Measurements from ENCODE around the gene EFCAB10. TPM values are rescaled to one million over a fixed set of nuclear protein-coding genes. Genes with fewer than 3 reads are reported as not detected.

EFCAB10 gene
- total RNA-seq, 1 donor from 2014 or later: not detected

DNA sequence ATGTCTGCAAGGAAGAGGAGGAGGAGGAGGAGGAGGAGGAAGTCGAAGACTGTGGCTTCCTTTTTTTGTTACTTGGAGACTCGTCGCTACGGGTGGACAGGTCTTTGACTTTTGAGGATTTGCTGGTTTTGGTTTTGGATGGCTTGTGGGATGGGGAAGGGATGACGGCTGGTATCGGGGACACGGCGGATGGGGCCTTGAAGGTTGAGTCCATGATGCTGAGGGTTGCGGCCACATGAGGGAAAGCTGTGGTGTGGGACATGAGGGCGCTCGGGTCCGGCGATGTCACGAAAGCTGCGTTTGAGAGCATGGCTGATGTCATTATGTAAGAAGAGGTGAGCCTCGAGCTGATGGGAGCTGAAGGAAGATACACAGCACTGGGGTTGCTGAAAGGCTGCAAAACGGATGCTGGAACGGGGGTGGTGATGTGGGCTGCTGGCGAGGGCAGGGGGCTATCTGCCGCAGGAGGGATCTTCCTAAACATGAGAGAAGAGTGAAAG, 33.1 kb upstream of the EFCAB10 start:
- intact Hi-C loops (cut with DNase I): no loop called here
- H3K36me3 ChIP-seq: peaks cover 26 to 43% of the 10 kb centered on the region in 2 donors
- DNase-seq (ENCODE audit: low spot score in 2 of 2): no peak
- H3K4me3 ChIP-seq: no peak overlapping the region
- no peaks in the 10 kb centered on the region for H3K27me3 ChIP-seq
- TF ChIP-seq, protein P1, sequence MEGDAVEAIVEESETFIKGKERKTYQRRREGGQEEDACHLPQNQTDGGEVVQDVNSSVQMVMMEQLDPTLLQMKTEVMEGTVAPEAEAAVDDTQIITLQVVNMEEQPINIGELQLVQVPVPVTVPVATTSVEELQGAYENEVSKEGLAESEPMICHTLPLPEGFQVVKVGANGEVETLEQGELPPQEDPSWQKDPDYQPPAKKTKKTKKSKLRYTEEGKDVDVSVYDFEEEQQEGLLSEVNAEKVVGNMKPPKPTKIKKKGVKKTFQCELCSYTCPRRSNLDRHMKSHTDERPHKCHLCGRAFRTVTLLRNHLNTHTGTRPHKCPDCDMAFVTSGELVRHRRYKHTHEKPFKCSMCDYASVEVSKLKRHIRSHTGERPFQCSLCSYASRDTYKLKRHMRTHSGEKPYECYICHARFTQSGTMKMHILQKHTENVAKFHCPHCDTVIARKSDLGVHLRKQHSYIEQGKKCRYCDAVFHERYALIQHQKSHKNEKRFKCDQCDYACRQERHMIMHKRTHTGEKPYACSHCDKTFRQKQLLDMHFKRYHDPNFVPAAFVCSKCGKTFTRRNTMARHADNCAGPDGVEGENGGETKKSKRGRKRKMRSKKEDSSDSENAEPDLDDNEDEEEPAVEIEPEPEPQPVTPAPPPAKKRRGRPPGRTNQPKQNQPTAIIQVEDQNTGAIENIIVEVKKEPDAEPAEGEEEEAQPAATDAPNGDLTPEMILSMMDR (IDR thresholded peaks at IDR 0.05): no peak
- no peak overlapping the region for H3K27ac ChIP-seq
- no peaks in the 10 kb centered on the region for H3K9me3 ChIP-seq
- no peaks in the 10 kb centered on the region for H3K4me1 ChIP-seq

DNA sequence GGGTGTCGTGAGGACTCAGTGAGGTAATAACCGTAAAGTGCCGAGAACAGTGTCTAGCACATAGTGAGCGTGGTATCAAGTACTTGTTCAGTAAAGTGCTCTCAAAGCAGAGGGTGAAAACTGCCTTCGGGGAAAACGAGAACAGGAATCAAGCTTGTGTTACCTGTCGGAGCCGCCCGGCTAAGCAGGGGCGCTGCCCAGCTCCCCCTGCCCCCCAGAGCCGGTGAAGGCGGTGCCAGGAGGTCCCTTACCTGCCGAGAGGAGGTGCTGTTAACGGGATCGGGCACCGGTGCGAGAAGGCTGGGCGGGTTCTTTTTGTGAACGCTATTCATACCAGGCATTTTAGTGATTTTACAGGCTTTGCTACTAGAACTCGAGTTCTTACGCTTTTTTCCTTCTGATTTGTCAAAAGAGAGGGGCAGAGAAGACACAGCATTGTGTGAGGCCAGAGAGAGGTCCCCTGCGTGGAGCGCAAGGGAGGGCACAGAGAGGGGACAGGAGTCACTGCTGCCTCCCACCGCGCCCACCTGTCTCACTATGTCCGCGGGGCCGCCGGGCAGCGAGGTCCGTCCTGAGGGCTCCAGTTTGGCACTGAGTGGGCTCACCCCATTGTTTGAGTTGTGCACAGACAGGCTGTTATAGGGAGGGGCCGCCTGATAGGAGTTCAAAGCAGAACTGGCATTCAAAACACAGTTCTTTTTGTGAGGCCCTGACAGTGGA, 32.5 kb upstream of the EFCAB10 start:
- TF ChIP-seq, protein P1 (IDR thresholded peaks at IDR 0.05): no peak
- H3K27ac ChIP-seq: no peak overlapping the region
- intact Hi-C loops (cut with DNase I): no loop called here
- H3K4me3 ChIP-seq: no peak overlapping the region
- no peaks in the 10 kb centered on the region for H3K9me3 ChIP-seq
- no peaks in the 10 kb centered on the region for H3K27me3 ChIP-seq
- H3K36me3 ChIP-seq: peaks cover 26 to 43% of the 10 kb centered on the region in 2 donors
- no peak for DNase-seq (ENCODE audit: low spot score in 2 of 2)
- H3K4me1 ChIP-seq: no peaks in the 10 kb centered on the region

DNA sequence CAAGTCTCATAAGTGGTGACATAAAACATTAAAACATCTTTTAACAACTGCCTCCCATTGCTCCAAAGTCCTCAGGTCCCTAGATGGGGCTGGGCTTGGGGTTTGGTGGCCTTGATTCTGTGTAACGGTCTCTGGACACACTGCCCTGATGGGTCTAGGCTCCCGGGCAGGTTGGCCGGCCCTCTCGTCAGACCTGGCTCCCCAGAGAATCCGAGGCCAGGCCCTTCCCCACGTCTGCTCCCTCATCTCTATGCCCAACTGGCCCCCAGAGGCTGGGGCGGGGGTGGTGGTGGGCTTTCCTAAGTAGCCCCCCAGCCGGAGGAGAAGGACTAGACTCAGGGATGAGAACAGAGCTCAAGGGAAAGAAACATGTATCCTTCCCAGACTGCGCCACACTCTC, 31.5 kb upstream of the EFCAB10 start:
- DNase-seq (ENCODE audit: low spot score in 2 of 2): no peak
- Histone ChIP-seq H3K4me1 (no peaks in the 10 kb centered on the region), H3K27me3 (no peaks in the 10 kb centered on the region), H3K27ac (no peak overlapping the region), H3K9me3 (no peaks in the 10 kb centered on the region), H3K36me3 (peaks cover 20 to 34% of the 10 kb centered on the region in 2 donors), H3K4me3 (no peak overlapping the region)
- TF ChIP-seq, protein P1 (IDR thresholded peaks at IDR 0.05): no peak
- intact Hi-C loops (cut with DNase I): no loop called here

DNA sequence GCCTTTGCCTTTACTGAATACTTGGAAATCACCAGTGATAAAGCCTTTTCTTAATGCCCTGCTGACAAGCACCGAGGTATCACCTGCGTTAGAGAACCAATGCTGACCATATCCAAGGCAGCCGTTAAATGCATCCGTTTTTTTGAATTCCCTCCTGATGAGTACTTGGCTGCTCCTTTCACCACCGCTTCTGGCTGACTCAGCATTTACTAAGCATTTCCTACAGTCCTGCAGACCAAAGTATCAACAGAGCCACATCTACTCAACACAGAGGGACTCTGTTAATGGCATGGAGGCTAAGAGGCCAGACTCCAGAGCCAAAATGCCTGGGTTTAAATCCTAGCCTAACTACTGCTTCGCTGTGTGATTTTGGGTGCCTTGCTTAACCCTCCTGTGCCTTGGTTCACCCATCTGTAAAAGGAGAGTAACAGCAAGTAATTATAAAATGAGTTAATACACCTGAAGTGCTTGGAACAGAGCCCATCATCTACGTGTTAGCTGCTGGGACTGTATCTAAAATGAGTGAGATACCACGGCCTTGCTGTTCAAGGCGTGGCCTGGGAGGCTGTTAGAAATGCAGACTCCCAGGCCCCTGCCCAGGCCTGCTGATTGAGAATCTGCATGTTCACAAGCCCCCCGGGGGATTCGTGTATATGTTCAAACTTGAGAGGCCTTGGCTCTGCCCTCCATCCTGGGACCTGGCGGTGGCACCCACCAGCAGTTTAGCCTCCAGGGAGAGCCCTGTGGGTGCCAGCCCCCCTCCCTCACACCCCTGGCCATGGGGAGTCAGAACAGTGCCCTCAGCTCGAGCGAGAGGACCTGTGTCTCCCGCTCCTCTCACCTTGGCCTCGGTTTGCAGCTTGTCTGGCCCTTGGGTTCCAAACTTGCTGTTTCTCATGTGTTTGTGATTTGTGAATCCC, 30.8 kb upstream of the EFCAB10 start:
- DNase-seq (ENCODE audit: low spot score in 2 of 2): no peak
- Histone ChIP-seq H3K36me3 (peaks cover 18 to 31% of the 10 kb centered on the region in 2 donors), H3K27me3 (no peaks in the 10 kb centered on the region), H3K27ac (no peak overlapping the region), H3K4me1 (no peaks in the 10 kb centered on the region), H3K9me3 (no peaks in the 10 kb centered on the region), H3K4me3 (no peak overlapping the region)
- TF ChIP-seq, protein P1 (IDR thresholded peaks at IDR 0.05): no peak
- intact Hi-C loops (cut with DNase I): no loop called here

DNA sequence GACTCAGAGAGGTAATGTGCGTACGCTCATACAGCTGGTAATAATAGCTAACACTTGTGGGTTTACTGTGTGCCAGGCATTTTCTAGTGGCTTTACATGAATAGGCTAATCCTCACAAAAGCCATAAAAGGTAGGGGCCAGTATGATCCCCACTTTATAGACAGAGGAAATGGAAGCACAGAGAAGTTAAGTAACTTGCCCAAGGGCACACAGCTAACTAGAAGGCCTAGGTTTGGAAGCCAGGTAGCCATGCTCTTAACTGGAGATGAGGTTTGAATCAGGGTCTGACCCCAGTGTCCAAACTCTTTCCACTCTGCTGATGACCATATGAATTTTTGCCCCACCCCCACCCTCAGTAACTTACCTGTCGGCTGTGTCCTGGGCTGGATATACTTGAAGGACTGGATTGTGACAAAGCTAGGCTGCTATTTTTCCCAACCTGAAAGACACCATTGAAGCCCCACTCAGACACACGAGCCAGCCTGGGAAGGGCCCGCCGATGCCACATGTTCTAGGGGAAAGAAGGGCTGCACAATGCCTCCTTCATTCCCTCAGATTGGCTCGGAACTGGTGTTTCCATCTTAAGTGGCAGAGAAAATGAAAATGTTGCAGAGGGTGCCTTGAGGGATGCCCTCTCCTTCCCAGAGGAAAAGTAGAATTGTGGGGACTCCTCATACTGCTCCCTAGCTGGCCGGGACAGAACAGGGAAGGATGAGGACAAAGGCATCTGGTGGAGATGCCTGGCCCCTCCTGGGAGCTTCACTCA, 29.1 kb upstream of the EFCAB10 start:
- TF ChIP-seq, protein P1 (IDR thresholded peaks at IDR 0.05): no peak
- H3K36me3 ChIP-seq: peaks cover 15 to 19% of the 10 kb centered on the region in 2 donors
- DNase-seq (ENCODE audit: low spot score in 2 of 2): no peak
- H3K4me1 ChIP-seq: no peaks in the 10 kb centered on the region
- H3K27me3 ChIP-seq: no peaks in the 10 kb centered on the region
- no peaks in the 10 kb centered on the region for H3K9me3 ChIP-seq
- H3K4me3 ChIP-seq: no peak overlapping the region
- intact Hi-C loops (cut with DNase I): no loop called here
- no peak overlapping the region for H3K27ac ChIP-seq
